ENCODE measurements around the gene SLC25A23.

The SLC25A23 gene

DNA sequence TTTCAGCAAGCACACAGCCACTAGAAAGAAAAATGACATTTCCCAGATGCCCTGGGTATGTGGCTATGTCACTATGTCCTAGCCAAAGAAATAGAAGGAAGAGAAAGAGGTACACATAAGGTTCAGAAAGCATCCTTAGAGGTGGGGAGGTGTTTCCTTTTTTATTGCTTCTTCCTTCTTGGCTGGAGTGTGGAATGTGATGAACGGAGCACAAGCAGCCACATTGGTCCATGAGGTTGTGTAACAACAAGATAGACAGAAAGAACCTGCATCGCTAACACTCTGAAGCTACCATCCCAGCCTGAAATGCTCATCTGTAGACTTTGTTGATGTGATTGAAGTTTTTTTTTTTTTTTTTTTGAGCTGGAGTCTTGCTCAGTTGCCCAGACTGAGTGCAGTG is 6.7 kb downstream of the SLC25A23 start:
- ATAC-seq (no peak), DNase-seq (no peak)
- H3K36me3 Mint-ChIP-seq (ENCODE audit: low read depth): peaks cover 18% of the 10 kb centered on the region
- no peaks in the 10 kb centered on the region for H3K4me1 Mint-ChIP-seq
- no peak overlapping the region for H3K4me3 Mint-ChIP-seq
- no peak overlapping the region for H3K27ac Mint-ChIP-seq
- peaks cover 12% of the 10 kb centered on the region for H3K9me3 Mint-ChIP-seq
- H3K27me3 Mint-ChIP-seq: no peaks in the 10 kb centered on the region

- no peak for ATAC-seq
- Mint-ChIP-seq H3K9me3 (peaks cover 12% of the 10 kb centered on the region), H3K27ac (no peak overlapping the region), H3K4me3 (no peak overlapping the region), H3K36me3 (ENCODE audit: low read depth) (peaks cover 18% of the 10 kb centered on the region), H3K27me3 (no peaks in the 10 kb centered on the region), H3K4me1 (no peaks in the 10 kb centered on the region)
- DNase-seq: no peak
Measured at GRCh38 chr19:6452223-6452614, 7.4 kb downstream of the SLC25A23 start.

DNA sequence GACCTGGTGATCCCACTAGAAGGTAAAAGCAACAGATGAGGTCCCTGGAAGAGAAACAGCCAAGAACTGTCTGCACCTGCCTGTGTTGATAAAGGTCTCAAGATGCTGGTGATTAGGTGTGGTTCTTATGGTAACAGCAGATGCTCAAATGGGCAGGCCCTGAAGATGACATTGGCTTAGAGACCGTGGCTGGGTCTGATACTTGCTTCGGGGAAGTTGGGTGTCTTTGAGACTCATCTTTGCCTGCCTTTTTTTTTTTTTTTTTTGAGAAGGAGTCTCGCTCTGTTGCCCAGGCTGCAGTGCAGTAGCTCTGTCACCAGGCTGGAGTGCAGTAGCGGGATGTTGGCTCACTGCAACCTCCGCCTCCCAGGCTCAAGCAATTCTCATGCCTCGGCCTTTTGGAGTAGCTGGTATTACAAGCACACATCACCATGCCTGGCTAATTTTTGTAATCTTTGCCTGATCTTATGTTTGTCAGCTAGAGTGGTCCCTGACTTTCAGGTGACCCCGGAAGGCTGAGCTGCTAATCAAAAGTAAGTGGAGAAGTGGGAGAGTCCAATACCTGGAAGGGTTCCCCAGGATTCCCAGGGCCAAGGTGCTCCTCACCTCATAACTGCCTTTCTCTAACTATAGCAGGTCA is 7.9 kb downstream of the SLC25A23 start:
- H3K9me3 Mint-ChIP-seq: peaks cover 12% of the 10 kb centered on the region
- H3K27me3 Mint-ChIP-seq: no peaks in the 10 kb centered on the region
- no peak overlapping the region for H3K4me3 Mint-ChIP-seq
- no peak for ATAC-seq
- H3K36me3 Mint-ChIP-seq (ENCODE audit: low read depth): peaks cover 18% of the 10 kb centered on the region
- no peak for DNase-seq
- H3K27ac Mint-ChIP-seq: no peak overlapping the region
- H3K4me1 Mint-ChIP-seq: no peaks in the 10 kb centered on the region

- Mint-ChIP-seq H3K4me1 (no peaks in the 10 kb centered on the region), H3K4me3 (no peak overlapping the region), H3K9me3 (peaks cover 10% of the 10 kb centered on the region), H3K27me3 (no peaks in the 10 kb centered on the region), H3K27ac (no peak overlapping the region), H3K36me3 (ENCODE audit: low read depth) (peaks cover 15% of the 10 kb centered on the region)
- DNase-seq (no peak), ATAC-seq (no peak)
Measured at GRCh38 chr19:6450166-6450565, 9.4 kb downstream of the SLC25A23 start.

DNA sequence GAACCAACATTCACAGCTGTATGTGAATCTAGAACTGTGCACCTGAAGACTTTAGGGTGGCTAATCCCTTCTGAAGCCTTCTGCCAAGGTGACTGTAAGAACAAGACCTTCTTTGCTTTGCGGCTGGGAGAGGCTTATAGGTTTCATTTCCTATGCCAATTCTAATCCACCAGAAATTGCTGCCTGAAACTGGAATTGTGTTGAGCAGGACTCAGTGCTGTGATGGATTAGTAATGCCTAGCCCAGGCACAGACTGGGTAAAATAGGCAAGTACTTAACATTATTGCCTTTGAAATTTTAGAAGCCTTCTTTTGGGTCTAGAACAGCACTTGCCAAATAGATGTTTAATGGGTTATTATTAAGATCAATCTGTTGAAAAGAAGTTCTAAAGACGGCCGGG is 11.5 kb downstream of the SLC25A23 start:
- Mint-ChIP-seq H3K4me1 (no peaks in the 10 kb centered on the region), H3K27me3 (no peaks in the 10 kb centered on the region), H3K36me3 (ENCODE audit: low read depth) (peaks cover 3% of the 10 kb centered on the region), H3K27ac (no peak overlapping the region), H3K4me3 (no peak overlapping the region), H3K9me3 (no peaks in the 10 kb centered on the region)
- ATAC-seq (no peak), DNase-seq (no peak)

DNA sequence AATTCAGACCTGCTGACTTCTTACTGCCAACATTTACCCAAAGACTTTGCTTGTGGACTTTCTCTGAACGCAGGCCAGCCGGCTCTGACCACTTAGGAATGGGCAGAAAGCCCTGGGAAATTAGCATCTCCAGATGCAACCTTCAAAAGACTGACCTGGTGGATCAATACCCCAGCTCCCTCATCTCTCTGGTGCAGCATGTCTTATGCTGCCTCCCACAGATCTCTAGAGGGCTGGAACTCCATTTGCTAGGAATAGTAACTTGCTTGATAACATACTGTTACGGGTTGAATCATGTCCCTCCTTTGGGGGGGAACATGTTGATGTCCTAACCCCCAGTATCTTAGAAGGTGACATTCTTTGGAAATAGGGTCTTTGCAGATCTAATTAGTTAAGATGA is 13.1 kb downstream of the SLC25A23 start:
- no peak for DNase-seq
- H3K4me3 Mint-ChIP-seq: no peak overlapping the region
- H3K27me3 Mint-ChIP-seq: no peaks in the 10 kb centered on the region
- no peak for ATAC-seq
- no peaks in the 10 kb centered on the region for H3K9me3 Mint-ChIP-seq
- H3K27ac Mint-ChIP-seq: no peak overlapping the region
- H3K4me1 Mint-ChIP-seq: no peaks in the 10 kb centered on the region
- H3K36me3 Mint-ChIP-seq (ENCODE audit: low read depth): peaks cover 3% of the 10 kb centered on the region

GRCh38 chr19:6443986-6444385 is 15.6 kb downstream of the SLC25A23 start:
- H3K9me3 Mint-ChIP-seq: no peaks in the 10 kb centered on the region
- ATAC-seq (no peak), DNase-seq (no peak)
- no peak overlapping the region for H3K4me3 Mint-ChIP-seq
- peaks cover 3% of the 10 kb centered on the region for H3K36me3 Mint-ChIP-seq (ENCODE audit: low read depth)
- no peak overlapping the region for H3K27ac Mint-ChIP-seq
- no peaks in the 10 kb centered on the region for H3K4me1 Mint-ChIP-seq
- no peaks in the 10 kb centered on the region for H3K27me3 Mint-ChIP-seq

DNA sequence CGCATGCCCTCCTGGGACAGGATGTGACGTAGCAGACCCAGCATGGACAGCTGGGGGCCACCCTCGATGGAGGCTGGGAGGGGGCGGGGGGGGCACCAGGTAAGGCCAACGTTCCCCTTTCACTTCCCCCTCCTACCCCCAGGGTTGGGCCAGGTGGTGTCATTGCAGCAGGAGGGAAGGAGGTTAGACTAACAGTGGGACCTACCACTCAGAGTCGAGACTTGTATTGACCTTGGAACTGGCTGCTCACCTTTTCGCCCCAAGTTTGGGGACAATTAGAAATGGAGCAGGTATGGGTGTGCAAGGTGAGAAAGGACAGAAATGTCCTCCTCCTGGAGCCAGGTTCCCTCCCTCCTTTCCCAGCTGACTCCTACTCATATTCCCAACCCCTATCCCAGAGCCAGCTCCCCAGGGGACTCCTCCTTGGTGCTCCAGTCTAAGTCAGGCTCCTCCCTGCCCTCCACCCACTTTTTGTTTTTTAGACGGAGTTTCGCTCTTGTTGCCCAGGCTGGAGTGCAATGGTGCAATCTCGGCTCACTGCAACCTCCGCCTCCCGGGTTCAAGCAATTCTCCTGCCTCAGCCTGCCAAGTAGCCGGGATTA is 17.4 kb downstream of the SLC25A23 start:
- Mint-ChIP-seq H3K4me3 (no peak overlapping the region), H3K27me3 (no peaks in the 10 kb centered on the region), H3K4me1 (no peaks in the 10 kb centered on the region), H3K27ac (no peak overlapping the region), H3K9me3 (no peaks in the 10 kb centered on the region), H3K36me3 (ENCODE audit: low read depth) (peaks cover 3% of the 10 kb centered on the region)
- no peak for ATAC-seq
- DNase-seq: no peak

DNA sequence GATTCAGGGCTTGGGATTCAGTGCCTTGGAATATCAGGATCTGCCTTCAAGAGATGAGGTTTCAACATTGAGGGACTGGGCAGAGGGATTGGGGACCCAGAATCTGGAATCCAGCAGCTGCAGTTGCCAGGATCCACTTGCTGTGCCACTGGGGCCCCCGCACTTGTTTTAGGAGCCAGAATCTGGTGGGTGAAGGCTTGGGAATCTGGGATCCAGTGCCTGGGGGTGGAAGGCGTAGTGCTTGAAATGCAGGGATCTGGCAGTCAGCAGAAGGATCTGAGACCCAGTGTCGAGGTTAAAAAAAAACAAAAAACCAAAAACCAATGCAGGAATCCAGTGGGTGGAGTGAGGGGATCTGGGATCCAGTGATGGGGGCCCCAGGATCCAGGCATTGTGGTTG is 18.7 kb downstream of the SLC25A23 start:
- no peaks in the 10 kb centered on the region for H3K9me3 Mint-ChIP-seq
- DNase-seq (no peak), ATAC-seq (no peak)
- peaks cover 2% of the 10 kb centered on the region for H3K36me3 Mint-ChIP-seq (ENCODE audit: low read depth)
- H3K27ac Mint-ChIP-seq: no peak overlapping the region
- no peaks in the 10 kb centered on the region for H3K27me3 Mint-ChIP-seq
- no peak overlapping the region for H3K4me3 Mint-ChIP-seq
- H3K4me1 Mint-ChIP-seq: no peaks in the 10 kb centered on the region

DNA sequence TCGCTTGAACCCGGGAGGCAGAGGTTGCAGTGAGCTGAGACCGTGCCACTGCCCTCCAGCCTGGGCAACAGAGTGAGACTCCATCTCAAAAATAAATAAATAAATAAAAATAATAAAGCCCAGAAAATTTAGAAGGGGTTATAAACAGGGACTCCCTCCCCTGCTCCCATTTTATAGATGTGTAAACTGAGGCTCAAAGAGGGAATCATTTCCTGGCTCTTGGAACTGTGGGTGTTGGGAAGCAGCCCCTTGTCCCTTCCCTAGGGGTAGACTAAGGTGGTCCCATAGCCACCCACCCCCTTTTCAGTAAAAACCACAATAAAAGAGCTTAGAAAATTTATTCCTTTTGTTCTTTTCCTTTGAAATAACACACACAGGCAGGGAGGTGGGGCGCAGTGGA is 19.8 kb downstream of the SLC25A23 start:
- H3K4me1 Mint-ChIP-seq: no peaks in the 10 kb centered on the region
- no peaks in the 10 kb centered on the region for H3K9me3 Mint-ChIP-seq
- no peak overlapping the region for H3K4me3 Mint-ChIP-seq
- DNase-seq: no peak
- no peaks in the 10 kb centered on the region for H3K36me3 Mint-ChIP-seq (ENCODE audit: low read depth)
- no peak overlapping the region for H3K27ac Mint-ChIP-seq
- no peaks in the 10 kb centered on the region for H3K27me3 Mint-ChIP-seq
- ATAC-seq: no peak

DNA sequence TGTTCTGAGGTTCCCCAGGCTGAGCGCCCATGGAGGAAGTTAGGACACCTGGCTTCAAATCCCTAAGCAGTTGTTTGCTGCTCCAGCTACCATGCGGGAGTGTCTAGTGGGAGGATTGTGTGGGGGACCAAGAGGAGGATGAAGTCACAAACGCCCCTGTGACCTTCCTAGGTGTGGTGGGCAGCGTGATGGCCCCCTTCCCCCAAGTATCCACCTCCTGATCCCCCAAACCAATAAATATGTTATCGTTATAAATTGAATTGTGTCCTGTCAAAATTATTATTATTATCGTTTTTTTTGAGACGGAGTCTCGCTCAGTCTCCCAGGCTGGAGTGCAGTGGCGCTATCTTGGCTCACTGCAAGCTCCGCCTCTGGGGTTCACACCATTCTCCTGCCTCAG is 25.9 kb downstream of the SLC25A23 start, which contains the start of gene SLC25A41:
Gene SLC25A41, minus strand, starts transcription at position 101 of the 400 bp plus-strand sequence. Its CDS starts 70 bp downstream, at position 31.
- Mint-ChIP-seq H3K4me1 (peaks cover 4% of the 10 kb centered on the region), H3K36me3 (ENCODE audit: low read depth) (no peaks in the 10 kb centered on the region), H3K27ac (no peak within 1 kb of the TSS), H3K9me3 (no peaks in the 10 kb centered on the region), H3K27me3 (peaks cover 3% of the 10 kb centered on the region), H3K4me3 (no peak within 1 kb of the TSS)
- ATAC-seq (no peak), DNase-seq (no peak)

GRCh38 chr19:6433165-6433564 is 26.4 kb downstream of the SLC25A23 start:
- H3K9me3 Mint-ChIP-seq: no peaks in the 10 kb centered on the region
- no peaks in the 10 kb centered on the region for H3K36me3 Mint-ChIP-seq (ENCODE audit: low read depth)
- H3K4me1 Mint-ChIP-seq: peaks cover 4% of the 10 kb centered on the region
- no peak overlapping the region for H3K27ac Mint-ChIP-seq
- H3K4me3 Mint-ChIP-seq: no peak overlapping the region
- no peak for ATAC-seq
- DNase-seq: no peak
- peaks cover 3% of the 10 kb centered on the region for H3K27me3 Mint-ChIP-seq

- no peak overlapping the region for H3K4me3 Mint-ChIP-seq
- no peaks in the 10 kb centered on the region for H3K9me3 Mint-ChIP-seq
- no peaks in the 10 kb centered on the region for H3K36me3 Mint-ChIP-seq (ENCODE audit: low read depth)
- no peak for DNase-seq
- H3K4me1 Mint-ChIP-seq: peaks cover 4% of the 10 kb centered on the region
- ATAC-seq: no peak
- H3K27ac Mint-ChIP-seq: no peak overlapping the region
- peaks cover 3% of the 10 kb centered on the region for H3K27me3 Mint-ChIP-seq
Measured at GRCh38 chr19:6431891-6432290, 27.7 kb downstream of the SLC25A23 start.

GRCh38 chr19:6429419-6430221 is 30.0 kb downstream of the SLC25A23 start:
- no peak for ATAC-seq
- no peaks in the 10 kb centered on the region for H3K36me3 Mint-ChIP-seq (ENCODE audit: low read depth)
- H3K4me3 Mint-ChIP-seq: peak overlapping the region; percentile 75
- peaks cover 13% of the 10 kb centered on the region for H3K4me1 Mint-ChIP-seq
- H3K27ac Mint-ChIP-seq: no peak overlapping the region
- H3K9me3 Mint-ChIP-seq: no peaks in the 10 kb centered on the region
- no peak for DNase-seq
- H3K27me3 Mint-ChIP-seq: peaks cover 3% of the 10 kb centered on the region

Measured in activated naive CD8-positive, alpha-beta T cell treated with anti-CD3 and anti-CD28 coated beads, Interleukin-2, amount 50 U/mL, for 24 hours (primary cell).